NCI-H1694 (cell line): ENCODE measurements around the gene ANTXR1.
"Not testable (repeated sequence)": the region's sequence is repeated elsewhere in the genome, so short reads cannot be mapped to it uniquely, and the experiment has no call there.

Source experiments
- DNase-seq: peaks from one replicate; lab custom pipeline; 2025; lab: John Stamatoyannopoulos, UW

ANTXR1 gene

DNA sequence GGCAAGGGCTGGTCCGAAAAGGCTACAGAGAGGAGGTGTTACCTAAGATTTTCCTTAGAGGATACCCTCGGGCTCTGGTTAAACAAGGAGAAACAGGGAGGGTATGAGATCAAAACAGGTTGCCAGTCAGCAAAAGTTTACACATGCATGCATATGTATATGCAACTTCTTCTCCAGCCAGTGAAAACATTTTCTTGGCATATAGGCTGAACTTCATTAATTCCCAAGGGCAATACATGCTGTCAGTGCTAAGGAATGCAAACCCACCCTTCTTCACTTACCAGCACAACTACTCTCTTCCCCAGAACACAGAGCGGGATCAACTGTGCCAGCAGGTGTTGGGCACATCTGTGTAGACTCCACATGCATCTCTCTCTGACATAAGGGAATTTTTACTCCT, 198.1 kb downstream of the ANTXR1 start:
- no peak for DNase-seq

DNA sequence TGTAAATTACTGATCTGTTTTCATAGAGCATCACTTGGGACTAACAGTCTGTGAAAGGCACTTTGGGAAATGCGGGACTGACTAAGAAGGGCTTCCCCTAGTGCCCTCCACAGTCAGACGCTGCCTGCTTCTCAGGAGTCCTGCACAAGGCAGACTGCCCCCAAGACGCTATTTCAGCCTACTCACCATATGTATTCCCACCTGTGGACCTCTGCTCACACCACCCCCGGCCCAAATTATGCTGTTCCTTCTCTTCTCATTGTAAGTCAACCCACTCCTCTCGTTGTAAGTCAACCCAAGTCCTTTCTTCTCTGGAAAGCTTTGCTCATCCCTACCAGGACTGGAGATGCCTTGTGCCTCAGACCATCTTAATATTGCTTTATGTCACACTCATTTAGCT, 198.7 kb downstream of the ANTXR1 start:
- DNase-seq: no peak

DNA sequence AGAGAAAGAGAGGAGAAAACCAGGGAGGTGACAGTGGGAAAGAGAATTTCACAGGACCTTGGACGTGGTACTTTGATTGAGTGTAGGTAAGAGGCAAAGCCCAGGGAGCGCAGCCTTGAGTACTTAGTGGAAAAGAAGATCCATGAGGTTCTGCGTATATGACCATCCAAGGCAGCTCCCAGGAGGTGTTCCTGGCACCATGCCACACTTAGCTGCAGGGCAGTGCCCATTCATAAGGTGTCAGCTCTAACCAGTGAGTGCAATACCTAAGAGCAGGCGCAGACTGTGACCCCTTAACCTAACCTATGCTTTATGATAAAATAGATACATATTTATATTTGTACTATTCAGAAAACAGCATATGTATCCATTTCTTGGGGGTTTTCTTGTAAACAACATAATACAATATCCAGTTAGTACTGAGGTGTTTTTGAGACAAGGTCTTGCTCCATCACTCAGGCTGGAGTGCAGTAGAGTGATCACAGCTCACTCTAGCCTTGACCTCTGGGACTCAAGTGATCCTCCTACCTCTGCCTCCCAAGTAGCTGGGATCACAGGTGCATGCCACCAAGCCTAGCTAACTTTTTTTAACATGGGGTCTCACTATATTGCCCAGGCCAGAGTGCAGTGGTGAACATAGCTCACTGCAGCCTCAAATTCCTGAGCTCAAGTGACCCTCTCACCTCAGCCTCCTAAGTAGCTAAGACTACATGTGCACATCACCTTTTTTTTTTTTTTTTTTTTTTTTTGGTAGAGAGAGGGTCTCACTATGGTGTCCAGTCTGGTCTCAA, 199.5 kb downstream of the ANTXR1 start:
- DNase-seq: no peak

DNA sequence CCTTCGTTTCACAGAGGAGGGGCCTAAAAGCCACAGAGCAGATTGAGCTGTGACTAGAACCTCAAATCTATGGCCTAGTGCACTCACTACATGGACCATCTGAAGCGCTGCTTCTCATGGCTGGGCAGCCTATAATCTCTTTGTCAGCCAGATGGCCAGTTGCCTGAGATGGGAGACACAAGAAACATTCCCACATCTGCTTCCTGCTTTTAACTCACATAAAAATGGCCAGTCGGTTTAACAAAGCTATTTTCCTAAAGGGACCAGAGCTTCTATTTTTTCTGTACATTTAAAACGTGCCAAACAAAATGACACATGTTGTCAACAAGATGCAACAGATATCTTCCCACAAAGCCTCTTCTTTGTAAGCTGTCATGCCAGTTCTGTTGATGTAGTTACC, 200.2 kb downstream of the ANTXR1 start:
- no peak for DNase-seq

DNA sequence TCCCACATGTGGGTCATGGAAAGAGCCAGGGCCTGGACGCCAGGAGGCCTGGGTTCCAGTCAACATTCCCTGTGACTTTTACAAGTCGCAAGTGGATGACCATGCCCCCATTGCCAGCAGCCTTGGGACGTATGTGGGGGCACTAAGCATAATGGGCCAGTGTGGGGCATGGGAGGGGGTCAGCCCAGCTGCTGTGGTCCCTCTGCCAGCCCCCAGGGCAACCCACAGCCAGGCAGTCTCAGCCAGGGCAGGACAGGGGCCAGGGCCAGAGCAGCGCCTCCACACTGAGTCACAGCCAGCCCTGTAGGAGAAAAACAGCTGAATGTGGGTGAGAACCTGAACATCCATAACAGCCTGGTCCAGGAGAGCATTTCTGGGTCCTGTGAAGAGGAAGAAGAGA, 200.8 kb downstream of the ANTXR1 start:
- DNase-seq: no peak

DNA sequence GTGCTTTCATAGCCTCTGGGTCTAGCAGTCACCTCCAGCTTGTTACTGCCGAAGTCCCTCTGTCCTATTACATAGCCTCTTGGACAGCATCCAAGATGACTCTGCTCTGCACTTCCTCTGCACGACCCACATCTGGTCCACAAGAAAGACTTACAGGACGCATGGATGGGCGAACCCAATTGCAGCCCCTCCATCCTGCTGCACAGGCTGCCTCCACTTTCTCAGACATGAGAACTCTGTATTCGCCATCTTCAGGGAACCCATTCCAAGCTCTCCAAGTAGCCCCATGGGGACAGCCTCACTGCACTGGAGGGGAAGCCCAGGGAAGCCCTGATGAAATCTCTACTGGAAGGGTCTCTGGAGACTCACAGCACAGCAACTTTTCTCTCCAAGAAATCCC, 201.9 kb downstream of the ANTXR1 start:
- DNase-seq: peak; percentile 27

DNA sequence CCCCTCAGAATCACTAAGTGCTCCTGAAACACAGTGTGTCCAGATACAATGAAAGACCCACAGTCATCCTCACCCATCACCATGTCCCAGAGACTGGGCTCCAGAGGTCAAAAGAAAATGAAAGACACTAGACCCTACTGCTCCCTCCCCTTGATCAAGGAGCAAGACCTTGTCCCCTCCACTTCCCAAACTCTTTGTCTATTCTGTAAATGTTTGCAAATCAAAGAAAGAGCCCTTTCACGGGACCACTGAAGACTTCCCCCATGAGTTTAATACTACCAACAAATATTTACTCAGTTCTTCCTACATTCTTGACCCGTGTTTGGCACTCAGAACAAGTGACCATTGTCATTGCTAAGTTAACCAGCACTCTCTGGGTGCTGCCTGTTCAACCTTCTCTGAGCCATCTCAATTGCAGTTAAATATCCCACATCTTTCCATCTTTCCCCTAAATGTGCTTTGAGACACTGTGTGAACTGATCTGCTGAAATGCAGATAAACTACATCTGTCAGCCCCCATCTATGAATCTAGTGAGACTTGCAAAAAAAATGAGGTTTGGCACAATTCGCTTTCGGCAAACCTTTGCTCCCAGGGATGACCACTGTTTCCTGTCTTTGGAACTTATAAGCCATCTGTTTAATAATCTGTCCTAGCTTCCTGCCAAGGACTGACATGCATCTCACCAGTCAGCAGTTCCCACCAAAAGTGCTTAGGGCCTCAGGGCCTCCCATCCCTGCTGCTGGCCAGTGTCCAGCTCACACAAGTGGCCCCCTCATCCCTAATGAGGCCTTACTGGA, 203.8 kb downstream of the ANTXR1 start:
- DNase-seq: no peak

DNA sequence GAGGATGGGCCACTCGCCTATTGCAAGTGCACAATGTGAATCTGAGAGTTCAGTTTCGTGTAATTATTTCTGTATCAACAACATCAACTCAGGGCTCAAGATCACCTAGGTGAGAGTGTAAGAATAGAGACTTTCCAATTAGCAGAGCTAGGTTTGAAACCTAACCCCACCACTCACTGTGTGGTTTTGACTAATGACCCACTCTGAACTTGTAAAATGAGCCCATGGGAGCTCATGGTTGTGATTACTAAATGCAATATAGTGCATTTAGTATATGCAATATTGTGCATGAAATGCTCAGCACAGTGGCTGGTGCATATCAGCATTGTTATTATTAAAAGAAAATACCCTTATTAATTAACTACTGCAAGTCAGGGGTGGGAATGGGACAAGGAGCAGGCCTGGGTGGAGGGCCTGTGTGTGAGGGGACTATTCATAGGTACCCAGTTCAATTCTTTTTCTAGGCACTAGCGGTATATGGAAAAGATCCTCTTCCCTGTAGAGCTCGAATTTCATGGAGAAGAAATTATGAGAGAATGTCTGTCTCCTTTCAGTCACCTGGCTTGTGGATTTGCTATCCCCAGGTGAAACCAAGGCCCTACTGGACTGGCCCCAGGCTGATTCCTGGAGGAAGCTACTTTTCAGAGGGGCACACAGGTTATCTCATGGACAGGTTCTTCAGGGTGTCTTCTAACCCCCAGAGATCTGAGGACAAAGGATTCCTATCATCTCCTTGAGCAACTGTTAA, 204.5 kb downstream of the ANTXR1 start:
- DNase-seq: no peak

DNA sequence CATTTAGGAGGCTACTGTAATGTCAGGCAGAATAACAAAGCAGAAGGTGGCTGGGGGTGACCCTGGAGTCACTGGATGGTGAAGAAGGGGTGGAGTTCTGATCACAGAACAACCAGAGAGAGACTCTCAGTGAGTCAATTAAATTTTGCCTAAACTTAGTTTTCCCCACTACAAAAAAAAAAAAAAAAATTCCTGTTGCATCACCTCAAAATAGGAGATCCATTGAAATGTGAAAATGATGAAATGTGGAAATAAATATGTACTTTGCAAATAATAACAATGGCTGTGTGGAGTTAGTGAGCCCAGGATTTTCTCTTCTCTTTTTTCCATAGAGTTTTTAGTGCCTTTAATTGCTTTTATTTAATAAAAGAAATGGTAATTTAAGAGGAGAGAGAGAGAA, 208.5 kb downstream of the ANTXR1 start:
- DNase-seq: no peak

DNA sequence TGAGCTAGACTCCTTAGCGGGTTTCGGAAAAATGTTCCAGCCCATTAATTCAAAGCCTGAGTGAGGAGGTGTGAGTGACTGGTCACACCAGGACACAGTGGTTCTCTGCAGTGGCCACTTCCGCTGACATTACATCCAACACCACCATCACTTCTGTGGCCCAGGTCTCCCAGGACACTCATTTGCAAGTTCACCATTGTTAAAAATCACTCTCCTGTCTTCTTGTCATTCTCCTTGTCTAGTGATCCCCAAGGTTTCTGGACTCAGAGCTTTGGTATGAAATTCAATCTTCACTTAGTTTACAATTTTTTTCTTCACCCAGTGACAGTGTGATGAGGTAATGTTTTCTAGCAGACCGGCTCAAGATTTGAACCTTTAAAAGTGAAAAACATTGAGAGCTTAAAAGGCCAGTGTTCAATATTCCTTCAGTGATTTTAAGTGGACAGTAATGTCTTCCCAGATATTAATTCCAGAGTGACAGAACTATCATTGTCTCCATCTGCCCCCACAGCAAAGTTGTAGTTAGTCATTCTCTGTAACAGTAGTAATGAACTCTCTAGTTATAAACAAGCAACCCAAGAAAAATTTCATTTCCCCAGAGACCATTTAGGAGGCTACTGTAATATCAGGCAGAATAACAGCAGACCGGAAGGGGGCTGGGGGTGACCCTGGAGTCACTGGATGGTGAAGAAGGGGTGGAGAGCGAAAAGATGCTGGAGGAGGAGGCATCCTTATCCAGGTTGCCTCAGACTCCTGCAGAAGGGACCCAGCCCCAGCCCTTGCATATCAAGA, 209.2 kb downstream of the ANTXR1 start:
- DNase-seq: no peak

DNA sequence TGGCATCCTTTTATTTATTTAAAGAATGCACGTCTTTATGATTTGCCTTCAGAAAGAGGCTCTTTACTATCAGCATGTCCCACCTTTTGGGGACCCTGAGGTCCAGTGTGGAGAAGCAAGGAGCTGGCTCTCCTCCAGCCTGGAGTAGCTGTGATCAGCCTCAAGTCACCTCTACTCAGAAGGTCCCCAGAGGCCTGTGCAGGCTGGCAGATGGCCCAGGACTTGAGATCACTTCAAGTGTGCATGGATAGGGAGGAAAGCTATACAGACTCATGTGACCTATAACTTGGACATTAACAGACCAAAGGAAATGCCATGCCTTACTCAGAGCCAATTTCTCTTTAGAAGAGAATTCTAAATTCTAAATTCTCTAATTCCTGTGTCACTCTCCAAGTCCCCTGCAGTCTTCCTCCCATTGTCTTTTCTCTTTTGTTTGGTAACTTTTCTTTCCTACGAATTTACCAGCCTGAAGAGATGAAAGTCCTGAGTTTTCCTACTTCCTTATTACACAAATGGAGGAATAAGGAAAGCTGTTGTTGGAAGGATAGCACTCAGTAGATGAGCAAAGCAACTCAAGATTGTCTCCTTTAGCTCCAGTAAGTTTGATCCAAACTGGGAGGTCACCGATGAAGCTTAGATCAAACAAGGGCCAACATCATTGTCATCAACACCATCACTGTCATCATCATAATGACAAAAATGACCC, 210.1 kb downstream of the ANTXR1 start:
- DNase-seq: no peak

DNA sequence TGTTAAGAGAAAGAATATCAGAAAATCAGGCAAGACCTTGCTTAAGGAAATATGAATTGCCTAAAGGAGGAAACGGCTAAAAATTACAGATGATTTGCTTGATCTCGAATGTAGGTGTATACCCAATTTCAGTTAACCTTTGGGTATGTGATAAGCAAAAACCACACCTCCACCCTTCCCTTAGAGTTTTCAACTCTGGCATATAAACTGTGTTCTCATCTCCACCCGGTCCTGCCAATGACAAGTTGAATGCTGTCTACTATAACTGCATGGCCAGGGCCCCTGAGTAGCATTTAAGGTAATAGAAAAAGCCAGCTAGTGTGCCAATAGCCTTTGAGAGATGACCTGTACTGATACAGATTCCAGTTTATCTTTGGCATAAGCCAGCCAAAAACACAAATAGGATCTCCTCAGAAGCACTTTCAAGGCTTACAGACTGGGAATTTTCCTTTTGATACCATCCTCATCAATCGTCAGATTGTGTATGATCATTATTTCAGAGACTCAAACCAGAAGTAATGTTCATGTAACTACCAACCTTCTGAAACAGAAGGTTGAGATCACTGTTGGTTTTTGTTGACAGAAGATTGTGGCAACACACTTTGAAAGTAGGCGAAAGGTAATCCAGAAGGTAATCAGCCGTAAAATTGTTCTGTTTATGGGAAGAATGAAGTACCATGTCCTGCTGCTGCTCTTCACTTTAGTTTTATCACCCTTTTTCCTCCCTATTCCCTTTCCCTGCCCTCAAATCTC, 211.0 kb downstream of the ANTXR1 start:
- DNase-seq: peak; percentile 31

DNA sequence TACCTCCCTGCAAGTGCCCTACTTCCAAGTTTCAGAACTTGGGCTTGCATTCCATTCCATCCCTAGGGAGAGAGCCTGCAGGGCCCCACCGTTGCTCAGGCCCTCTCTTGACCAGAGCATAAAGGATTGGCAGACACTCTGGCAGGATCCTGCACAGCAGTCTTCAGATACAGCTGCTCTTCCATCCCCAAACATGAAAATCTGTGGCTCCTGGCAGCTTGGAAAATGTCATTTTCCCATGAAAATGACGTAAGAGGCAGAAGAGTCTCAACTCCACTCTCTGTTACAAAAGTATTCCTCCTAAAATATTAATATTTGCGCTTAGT, 211.5 kb downstream of the ANTXR1 start:
- DNase-seq: no peak

DNA sequence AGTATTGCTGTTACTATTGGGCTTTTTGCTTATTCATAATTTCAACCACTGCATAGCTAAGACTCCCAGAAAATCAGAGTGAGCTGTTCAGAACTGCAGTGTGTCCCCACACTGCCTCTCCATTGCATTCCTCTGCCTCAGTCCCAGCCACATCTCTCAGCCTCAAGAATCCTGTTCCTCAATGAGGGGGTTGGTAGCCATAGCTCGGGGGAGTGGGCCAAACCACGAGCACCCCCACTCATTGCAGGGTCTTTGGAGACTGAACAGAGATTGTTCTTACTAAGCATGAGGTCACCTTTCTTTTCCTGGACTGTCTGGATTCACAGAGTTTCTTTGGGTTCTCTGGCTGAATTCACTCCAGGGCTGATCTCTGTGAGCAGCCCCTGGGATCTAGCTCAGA, 213.0 kb downstream of the ANTXR1 start:
- no peak for DNase-seq

DNA sequence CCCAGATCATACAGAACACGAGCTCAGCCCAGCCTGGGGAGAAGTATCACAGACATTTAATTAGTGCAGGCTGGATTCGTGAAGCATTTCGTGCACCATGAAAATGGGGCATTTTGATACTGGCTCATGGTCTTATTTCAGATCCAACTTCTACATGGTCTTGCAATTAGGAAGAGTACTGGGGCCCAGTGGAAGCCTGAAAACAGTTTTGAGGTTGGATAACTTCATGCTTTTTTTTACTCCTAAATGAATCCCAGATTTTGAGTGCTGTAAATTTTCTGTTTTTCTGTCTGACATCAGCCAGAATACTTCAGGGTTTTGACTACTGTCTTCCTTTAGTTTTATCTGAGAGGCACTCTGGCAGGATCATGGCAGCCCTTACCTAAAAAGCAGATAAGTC, 213.9 kb downstream of the ANTXR1 start:
- no peak for DNase-seq

DNA sequence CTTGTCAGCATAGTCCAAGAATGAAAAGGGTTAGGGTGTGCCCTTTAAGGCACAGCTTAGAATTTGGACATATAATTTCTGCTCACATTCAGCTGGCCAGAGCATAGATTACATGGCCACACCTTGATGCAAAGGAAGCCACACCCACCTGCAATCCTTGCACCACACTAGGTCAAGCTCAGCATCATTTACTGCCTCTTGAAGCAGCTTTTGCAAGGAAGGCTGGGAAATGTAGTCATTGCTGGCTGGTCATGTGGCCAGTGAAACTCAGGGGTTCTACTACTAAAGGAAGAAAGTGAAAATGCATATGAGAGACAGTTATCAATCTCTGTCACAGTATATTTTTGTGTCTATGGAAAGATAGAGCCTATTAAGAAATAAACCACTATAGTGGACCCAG, 214.7 kb downstream of the ANTXR1 start:
- no peak for DNase-seq

DNA sequence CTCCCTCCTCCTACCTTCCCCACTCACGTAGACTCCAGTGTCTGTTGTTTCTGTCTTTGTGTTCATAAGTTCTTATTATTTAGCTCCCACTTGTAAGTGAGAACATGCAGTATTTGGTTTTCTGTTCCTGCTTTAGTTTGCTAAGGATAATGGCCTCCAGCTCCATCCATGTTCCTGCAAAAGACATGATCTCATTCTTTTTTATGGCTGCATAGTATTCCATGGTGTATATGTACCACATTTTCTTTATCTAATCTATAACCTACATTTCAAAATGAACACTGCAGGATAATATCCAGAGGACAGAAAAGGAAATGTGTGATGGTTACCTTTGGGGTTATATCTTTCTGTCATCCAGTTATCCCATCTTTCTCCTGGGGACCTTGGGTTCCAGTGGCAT, 218.0 kb downstream of the ANTXR1 start:
- DNase-seq: not testable (repeated sequence)

DNA sequence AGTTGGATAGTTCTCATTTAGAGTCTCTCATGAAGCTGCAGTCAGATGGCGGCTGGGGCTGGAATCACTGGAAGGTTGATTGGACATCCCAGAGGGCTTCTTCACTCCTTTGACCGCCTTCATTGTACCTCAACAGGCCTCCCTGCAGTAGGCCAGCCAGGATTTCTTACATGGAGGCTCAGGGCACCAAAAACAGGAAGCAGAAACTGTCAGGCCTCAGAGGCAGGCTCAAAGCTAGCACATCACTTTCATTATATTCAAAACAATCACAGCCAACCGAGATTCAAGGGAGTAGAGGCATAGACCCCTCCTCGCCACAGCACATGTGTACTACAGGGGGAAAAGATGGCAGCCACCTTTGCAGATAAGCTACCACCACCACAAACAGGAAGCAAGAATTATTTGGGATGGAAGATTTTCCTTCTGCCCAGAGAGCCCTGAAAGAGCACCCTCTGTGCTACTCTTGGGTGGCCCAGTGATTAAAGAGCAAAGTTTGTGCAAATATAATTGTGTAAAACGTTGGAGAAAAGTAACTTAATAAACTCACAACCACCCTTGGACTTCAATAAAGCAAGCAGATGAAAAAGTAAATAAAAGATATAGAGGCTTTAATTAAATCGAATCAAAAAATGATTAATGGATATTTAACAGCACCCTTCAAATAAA, 218.8 kb downstream of the ANTXR1 start:
- DNase-seq: no peak

DNA sequence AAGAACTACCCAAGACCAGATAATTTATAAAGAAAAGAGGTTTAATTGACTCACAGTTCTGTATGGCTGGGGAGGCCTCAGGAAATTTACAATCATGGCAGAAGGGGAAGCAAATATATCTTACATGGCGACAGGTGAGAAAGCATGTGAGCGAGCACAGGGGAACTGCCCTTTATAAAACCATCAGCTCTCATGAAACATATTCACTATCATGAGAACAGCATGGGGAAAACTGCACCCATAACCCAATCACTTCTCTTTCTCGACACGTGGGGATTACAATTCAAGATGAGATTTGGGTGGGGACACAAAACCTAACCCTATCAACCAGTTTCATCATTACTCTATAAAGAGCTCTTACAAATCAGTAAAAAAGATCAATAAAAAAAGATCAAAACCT, 222.9 kb downstream of the ANTXR1 start:
- DNase-seq: not testable (repeated sequence)

DNA sequence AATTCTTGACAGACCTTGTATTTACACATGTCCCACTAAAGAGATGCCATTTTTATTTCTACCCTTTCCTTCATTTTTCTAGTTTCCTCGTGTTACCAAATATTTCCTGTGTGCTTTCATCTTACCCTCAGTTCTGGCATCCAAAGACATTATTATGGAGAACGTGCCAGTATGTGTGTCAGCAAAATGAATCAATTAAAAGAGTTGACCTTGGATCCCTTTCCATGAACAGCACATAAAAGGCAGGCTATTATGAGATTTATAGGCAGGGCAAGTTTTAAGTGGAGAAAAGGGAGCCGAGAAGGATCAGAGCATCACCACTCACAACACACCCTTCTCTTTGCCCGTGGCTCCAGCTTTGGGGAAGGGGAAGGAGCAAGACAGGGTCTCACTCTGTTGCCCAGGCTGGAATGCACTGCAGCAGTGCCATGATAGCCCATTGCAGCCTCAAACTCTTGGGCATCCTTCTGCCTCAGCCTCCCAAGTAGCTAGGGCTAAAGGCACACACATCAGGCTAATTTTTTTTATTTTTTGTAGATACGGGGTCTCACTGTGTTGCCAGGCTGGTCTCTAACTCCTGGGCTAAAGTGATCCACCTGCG, 224.2 kb downstream of the ANTXR1 start:
- no peak for DNase-seq
